Choroid plexus epithelial cell (primary cell): ENCODE measurements around the gene IFIT1.
A peak's percentile ranks its signal among the peaks of the same experiment; 100 is the strongest.

Source experiments
- DNase-seq: peaks from one replicate; pipeline ENCODE4 v3.0.0-alpha.2; 2010; ENCODE audit warnings: low read depth
- H3K4me3 ChIP-seq: 2 replicates; pipeline ENCODE4 v1.5.1; 2011; ENCODE audit warnings: low read depth, mild to moderate bottlenecking, control low read depth, low read length, moderate library complexity
- TF ChIP-seq, protein P1 (sequence below): conservative IDR thresholded peaks from 2 replicates; pipeline ENCODE4 v1.5.1; 2011; ENCODE audit warnings: low read depth, mild to moderate bottlenecking, control low read depth, inconsistent platforms, low read length, moderate library complexity

IFIT1 gene

DNA sequence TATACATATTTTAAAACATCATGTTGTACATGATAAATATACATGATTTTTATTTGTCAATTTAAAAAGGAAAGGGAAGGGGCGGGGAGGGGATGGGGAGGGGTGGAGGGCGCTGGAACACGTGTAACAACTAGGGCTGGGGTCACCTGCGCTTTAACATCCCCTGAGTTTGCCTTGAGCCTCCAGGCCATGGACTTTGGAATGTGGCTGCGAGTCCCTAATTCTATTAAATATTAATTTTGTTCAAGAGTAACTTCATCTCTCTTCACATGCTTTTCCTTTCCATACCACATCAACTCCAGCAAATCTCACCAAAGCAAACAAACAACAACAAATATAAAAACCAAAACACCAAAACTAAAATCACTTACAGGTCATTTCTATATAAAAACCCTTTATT is 32.6 kb downstream of the IFIT1 start:
- TF ChIP-seq, protein P1, sequence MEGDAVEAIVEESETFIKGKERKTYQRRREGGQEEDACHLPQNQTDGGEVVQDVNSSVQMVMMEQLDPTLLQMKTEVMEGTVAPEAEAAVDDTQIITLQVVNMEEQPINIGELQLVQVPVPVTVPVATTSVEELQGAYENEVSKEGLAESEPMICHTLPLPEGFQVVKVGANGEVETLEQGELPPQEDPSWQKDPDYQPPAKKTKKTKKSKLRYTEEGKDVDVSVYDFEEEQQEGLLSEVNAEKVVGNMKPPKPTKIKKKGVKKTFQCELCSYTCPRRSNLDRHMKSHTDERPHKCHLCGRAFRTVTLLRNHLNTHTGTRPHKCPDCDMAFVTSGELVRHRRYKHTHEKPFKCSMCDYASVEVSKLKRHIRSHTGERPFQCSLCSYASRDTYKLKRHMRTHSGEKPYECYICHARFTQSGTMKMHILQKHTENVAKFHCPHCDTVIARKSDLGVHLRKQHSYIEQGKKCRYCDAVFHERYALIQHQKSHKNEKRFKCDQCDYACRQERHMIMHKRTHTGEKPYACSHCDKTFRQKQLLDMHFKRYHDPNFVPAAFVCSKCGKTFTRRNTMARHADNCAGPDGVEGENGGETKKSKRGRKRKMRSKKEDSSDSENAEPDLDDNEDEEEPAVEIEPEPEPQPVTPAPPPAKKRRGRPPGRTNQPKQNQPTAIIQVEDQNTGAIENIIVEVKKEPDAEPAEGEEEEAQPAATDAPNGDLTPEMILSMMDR = no peak
- H3K4me3 ChIP-seq = no peak overlapping the region
- DNase-seq = no peak

DNA sequence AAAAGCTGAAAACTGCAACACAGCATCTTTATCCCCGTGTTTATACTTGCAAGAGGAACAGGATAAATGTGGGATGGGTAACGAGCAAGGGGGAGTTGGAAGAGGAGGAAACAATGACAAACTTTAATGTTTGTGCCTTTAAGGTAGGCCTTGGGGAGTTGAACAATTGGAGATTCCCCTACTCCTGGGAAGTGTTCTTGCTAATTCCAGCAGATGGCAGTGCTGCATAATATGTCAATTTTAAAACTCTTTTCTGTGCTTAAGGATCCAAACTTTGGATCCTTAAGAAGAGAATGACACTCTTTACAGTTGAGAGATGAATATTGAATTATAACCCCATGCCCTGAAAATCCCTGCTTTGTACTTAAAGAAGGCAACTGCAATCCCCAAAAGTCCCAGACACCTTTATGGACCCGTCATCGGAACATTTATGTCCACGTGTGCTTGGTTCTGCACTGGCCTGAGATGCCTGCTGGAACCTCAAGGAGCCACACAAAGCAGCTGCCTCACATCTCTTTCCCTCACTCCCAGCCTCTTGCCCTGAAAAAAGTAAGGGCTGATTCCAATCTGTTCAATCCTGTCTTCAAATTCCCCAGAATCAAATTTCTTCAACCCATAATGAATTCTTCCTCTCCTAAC is 33.9 kb downstream of the IFIT1 start:
- DNase-seq = peak; percentile 88
- no peak overlapping the region for H3K4me3 ChIP-seq
- TF ChIP-seq, protein P1 = peak; percentile 78

DNA sequence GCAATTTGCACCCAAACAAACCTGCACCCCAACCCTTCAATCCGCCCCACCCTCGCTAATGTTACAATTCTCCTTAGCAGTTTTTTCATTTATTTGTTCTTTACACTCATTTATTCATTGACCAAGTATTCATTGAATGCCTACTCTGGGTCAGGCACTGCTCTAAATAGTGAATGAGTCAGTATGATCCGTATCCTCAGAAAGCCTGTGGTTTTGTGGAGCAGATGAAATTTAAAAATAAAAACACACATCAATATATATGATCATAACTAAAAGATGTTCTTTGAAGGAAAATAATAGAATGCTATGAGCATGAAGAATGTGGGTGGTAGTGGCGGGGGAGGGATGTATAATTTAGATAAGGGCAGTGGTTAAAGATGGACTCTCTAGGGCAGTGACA is 35.2 kb downstream of the IFIT1 start:
- H3K4me3 ChIP-seq = no peak overlapping the region
- DNase-seq = peak; percentile 89
- TF ChIP-seq, protein P1 = no peak

DNA sequence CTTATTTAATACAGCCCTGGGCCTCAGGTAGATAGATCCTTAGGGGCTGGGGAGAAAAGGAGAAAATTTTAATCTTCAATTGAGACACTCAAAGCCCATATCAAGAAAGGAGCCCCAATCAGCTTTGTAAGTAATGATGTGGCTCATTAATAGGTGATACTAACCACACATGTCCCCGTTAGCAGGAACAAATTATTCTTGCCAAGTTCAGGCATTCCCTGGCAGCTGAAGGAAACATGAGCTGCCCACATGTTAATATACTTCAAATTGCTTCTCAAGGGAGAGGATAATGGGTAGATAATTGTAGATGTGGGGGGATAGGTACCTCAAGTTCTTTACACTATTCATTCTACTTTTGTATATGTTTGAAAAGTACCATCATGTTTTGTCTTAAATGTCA is 36.5 kb downstream of the IFIT1 start:
- H3K4me3 ChIP-seq = no peak overlapping the region
- TF ChIP-seq, protein P1 = no peak
- peak; percentile 33 for DNase-seq

DNA sequence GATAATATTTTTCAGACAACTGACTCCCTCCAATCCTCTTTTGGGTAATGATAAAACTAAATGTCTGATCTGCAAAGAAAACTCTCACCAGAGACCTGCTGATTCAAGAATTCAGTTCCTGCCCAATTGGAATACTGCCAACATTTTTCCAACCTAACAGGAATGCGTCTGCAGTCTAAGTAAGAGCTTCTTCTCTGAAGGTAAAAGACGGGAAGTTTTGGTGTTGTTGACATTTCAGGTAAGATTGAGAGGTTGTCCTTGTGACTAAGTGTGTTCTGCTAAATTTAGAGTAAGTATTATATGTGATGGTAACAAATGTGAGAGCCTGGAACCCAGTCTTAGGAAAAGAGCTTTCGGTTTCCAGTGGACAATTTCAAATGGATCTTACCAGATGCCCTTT is 39.6 kb downstream of the IFIT1 start:
- peak; percentile 95 for DNase-seq
- no peak overlapping the region for H3K4me3 ChIP-seq
- TF ChIP-seq, protein P1 = no peak

DNA sequence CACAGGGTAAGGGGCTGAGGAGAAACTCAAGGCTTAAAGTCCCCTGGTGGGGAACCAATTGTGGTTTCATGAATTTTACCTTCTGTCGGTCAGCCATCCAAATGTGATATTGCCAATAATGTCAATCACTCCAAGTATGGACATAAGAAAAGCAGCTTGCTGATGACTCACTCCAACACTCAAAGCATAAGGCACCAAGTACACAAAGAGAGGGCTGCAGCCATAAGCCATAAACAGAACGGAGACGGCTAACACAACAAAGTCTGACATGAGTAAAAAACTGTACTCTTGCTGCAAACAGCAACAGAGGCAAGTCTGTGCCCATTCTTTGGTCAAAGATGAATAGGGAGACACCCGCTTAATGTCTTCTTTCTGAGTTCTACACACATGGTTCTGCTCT is 46.1 kb downstream of the IFIT1 start:
- H3K4me3 ChIP-seq = no peak overlapping the region
- TF ChIP-seq, protein P1 = no peak
- no peak for DNase-seq
